HG03280 (cell line): ENCODE data around the gene MAD1L1.

ENCODE experiments used
- ATAC-seq: cut with Tn5 transposase; IDR thresholded peaks from one replicate; pipeline ENCODE4 v1.9.1; 2021; ENCODE audit warnings: mild to moderate bottlenecking, moderate library complexity; ENCODE audit not compliant: unreplicated experiment

Gene MAD1L1

DNA sequence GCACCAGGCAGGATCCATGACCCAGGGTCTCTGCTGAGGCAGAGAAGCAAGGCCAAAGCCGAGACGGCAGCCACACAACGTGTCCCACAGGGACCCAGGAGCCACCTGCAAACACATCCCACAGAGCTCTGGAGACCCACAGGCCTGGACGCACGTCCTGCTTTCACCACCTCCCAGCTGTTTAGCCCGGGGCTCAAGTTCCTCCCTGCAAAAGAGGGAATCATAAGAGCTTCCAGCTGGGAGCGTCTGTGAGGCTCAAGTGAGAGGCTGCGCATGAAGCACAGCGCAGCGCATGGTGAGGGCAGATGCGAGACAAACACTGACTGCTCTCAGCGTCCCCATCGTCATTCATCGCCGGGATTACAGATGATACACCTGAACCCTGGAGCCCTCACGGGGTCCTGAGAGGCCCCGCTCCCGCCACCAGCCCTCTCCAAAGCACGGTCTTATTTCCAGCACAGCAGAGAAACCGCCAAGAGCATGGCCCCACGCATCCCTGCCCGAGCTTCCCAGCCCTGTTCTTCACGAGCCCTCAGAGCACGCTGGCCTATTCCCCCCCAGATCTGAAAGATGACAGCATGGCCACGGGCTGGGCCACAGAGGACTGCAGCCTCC is 88.7 kb downstream of the MAD1L1 start:
- no peak for ATAC-seq

- no peak for ATAC-seq
Observed at GRCh38 chr7:2143450-2143849, 89.3 kb downstream of the MAD1L1 start.

DNA sequence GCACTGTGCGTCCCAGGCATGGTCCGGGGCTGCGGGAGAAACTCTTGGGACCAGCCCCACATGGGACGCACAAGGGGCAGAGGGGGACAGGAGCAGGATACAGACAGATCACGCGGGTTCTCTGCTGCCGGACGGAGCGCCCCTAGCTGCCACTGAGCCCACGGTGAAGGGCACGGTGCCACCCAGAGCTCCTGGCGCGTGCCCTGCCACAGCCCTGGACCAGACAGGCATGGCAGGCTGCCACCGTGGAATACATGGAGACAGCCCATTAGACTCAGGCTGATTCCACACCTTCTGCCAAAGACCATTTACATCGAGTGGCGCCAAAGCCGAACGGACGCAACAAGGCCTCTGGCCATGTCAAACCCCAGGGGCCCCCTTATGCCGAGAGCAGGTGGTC is 90.4 kb downstream of the MAD1L1 start:
- no peak for ATAC-seq

- no peak for ATAC-seq
Observed at GRCh38 chr7:2141651-2142050, 91.1 kb downstream of the MAD1L1 start.

DNA sequence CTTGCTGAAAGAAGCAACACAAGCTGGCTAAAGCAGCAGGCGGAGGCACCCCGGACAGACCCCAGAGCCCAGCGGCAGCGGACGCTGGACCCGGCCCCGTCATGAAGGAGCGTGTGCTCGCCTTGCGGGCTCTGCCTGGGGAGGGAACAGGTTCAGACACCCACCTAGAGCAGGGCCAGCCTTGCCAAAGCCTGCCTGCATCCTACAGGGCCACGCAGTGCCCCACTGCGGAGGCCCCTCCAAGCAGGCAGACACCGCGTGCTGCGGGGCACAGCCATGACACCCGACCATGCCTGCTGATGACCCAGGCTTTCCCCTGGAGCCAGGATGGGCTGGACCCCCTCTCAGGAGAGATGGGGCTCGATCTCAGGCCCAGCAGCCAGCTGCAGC is 91.7 kb downstream of the MAD1L1 start:
- no peak for ATAC-seq

GRCh38 chr7:2140216-2141020 is 92.3 kb downstream of the MAD1L1 start:
- no peak for ATAC-seq

GRCh38 chr7:2139004-2139699 is 93.6 kb downstream of the MAD1L1 start:
- ATAC-seq, result no peak

- ATAC-seq, result no peak
Observed at GRCh38 chr7:2138146-2138765, 94.5 kb downstream of the MAD1L1 start.

DNA sequence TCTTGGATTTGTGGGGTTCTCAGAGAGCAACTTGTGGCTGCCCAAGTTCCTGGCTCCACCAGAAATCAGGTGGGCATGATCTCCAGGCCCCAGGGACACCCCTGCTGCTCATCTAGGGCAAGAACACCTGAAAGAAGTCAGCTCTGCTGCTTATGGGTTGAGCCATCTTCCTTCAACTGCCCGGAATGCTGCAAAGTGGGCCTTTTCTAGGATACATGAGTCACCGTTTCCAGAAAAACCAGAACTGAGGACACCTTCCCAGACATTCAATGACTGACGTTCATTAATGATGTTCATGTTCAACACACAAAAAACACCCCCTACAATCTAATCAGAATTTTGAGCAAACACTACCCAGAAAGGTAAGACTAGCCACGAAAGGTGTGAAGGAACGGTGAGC is 98.0 kb downstream of the MAD1L1 start:
- no peak for ATAC-seq

DNA sequence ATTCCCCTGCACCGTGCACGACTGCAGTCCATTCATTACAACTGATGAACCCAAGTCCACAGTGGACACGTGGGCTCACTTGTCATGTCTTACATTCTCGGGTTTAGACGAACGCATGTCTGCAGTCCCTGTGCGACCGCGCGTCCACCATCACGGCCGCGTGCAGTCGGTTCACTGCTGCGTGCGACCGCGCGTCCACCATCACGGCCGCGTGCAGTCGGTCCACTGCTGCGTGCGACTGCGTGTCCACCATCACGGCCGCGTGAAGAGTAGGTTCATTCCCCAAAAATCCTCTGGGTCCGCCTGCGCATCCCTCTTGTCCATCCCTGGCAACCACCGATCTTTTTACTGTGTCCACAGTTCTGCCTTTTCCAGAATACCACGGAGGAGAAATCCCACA is 100.5 kb downstream of the MAD1L1 start:
- ATAC-seq, result no peak

GRCh38 chr7:2131800-2132199 is 100.9 kb downstream of the MAD1L1 start:
- ATAC-seq, result no peak

- no peak for ATAC-seq
Observed at GRCh38 chr7:2131341-2131740, 101.4 kb downstream of the MAD1L1 start.

DNA sequence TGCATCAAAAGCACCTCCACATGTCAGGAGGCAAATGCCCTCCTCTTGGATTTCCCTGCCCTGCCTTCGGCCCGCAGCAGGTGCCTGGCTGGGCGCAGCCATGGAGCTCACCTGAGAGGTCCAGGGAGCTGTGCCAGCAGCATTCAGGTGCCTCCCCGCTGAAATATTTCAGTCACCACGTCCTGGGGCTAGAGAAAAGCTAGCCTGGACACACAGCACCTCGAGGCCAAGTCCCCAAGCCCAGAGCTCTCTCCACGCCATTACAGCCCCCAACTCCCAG is 102.7 kb downstream of the MAD1L1 start:
- ATAC-seq, result no peak

DNA sequence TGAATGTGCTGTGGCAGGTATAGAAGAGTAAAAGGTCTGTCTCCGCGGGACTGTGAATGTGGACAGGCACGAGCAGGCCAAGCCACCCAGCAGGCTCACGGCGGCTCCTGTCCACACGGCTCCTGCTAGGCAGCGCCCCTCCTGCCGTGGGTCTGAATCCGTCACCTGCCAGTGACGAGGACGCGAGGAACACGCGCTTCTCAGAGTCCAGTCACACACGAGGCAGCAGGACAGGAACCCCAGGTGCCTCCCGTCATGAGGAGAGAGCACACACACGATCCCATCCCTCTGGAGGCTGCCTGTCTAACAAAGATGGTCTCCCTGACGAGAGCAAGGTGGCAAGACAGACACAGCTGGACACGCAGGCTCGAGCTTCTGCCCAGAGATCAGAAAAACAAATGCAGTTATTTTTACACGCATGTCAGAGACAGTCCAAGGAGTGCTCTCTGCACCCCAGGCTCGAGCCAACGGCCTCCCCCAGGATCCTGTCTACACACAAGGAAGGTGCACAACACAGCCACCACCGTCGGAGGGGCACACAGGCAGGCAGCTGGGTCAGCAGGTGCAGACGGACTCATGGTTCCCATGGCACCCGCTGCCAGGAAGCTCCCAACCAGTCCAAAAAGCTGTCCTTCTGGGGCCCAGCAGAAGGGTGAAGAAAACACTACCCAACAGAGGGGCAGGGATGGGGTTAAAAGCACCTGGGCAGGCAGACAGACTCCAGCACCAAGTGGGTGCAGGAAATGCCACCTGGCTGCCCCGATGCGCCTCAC is 103.2 kb downstream of the MAD1L1 start:
- ATAC-seq, result no peak

DNA sequence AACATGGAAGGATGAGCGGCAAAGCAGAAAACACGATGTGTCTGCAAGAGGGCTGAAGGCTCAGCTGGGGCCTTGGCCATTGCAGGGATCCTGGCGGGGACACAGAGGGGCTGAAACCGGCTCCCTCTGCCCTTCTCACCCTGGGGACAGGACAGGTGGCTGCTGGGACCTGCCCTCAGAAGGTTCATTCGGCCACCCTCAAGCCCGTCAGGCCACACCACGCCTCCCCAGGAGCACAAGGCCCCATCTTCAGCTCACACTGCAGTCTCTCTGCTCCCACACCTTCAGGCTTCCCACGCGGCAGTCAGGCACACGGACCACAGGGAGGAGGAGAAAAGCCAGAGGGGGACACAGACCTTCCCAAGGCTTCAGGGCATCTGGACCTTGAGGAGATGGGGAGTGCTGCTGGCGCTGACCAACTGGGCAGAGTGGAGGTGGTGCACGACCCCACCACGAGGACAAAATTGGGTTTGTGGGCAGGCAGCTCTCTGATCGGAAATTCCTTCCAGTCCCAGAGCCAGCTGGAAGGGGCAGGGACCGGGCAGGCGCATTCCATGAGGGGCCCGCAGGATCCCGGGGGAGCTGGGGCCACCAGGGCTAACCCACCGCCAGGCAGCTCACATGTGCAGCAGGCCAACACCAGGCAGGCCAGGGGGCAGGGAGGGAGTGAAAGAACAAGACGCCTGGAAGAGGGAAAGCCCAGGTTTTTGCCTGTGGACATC is 104.0 kb downstream of the MAD1L1 start:
- ATAC-seq, result no peak

- no peak for ATAC-seq
Observed at GRCh38 chr7:2126621-2127020, 106.1 kb downstream of the MAD1L1 start.

- no peak for ATAC-seq
Observed at GRCh38 chr7:2125931-2126330, 106.8 kb downstream of the MAD1L1 start.

GRCh38 chr7:2124604-2125345 is 108.0 kb downstream of the MAD1L1 start:
- ATAC-seq, result no peak

DNA sequence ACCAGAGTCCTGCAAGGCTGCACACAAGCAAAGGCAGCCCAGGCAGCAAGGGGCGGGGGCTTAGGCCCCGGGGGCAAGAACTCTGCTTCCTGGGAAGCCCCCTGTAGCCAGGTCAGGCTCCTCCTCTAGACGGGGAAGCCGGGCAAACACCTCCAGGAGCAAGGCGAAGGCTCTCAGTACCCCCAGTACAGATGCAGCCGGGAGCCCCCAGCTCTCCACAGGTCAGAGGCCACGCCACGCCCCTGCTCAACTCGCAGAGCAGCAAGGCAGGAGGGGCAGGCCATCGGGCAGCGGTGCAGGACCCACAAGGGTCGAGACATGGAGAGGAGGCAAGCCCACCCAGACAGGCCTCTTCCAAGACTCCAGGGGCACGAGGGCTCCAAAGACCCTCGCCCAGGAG is 108.8 kb downstream of the MAD1L1 start:
- no peak for ATAC-seq

- no peak for ATAC-seq
Observed at GRCh38 chr7:2123360-2123759, 109.4 kb downstream of the MAD1L1 start.
